Panc1 (cell line): ENCODE data around the gene RETREG3.

Experiments
- CTCF ChIP-seq: fragments of 450-650 bp; IDR thresholded peaks from 2 replicates; pipeline ENCODE4 v1.5.1; 2017; ENCODE audit warnings: mild to moderate bottlenecking
- REST ChIP-seq, 2 experiments: IDR thresholded peaks; 2 replicates each; pipeline ENCODE4 v1.6.1; 2011 to 2012; ENCODE audit warnings: low read depth in 2 of 2, control low read depth in 1 of 2, low read length in 1 of 2, mild to moderate bottlenecking in 1 of 2, moderate library complexity in 1 of 2; ENCODE audit not compliant: insufficient read depth in 1 of 2
- SIN3A ChIP-seq: IDR thresholded peaks from 2 replicates; pipeline ENCODE4 v1.6.1; 2012; ENCODE audit warnings: low read depth, mild to moderate bottlenecking, low read length, moderate library complexity, borderline replicate concordance; ENCODE audit not compliant: insufficient read depth

GRCh38 chr17:42591411-42591810, 17.8 kb downstream of the RETREG3 start:
- TF ChIP-seq CTCF = no peak
- no peak for TF ChIP-seq REST (IDR thresholded peaks at IDR 0.05; ENCODE audit: insufficient read depth in 1 of 2, low read depth in 2 of 2, low read length in 1 of 2)
- TF ChIP-seq SIN3A = no peak
